Heart left ventricle (tissue), 16 donors: ENCODE measurements around the gene DAO. TPM values are rescaled to one million over a fixed set of nuclear protein-coding genes. Genes with fewer than 3 reads are reported as not detected.

ENCODE experiments used
- ATAC-seq, 4 donors: fragments of 200-7000 bp; cut with Tn5 transposase; one replicate each; pipeline ENCODE4 v1.9.1; 2020 to 2022; ENCODE audit warnings: moderate library complexity in 4 of 4, mild to moderate bottlenecking in 3 of 4, moderate number of reproducible peaks in 1 of 4
- DNase-seq, 5 donors: peaks; one replicate each; pipeline ENCODE4 v3.0.0-alpha.2; 2020
- H3K27ac ChIP-seq, 12 donors: fragments of 200-600 bp; sonication (generic) in 4 of 12; one replicate each; pipeline versions ENCODE4 v1.5.0 to v1.8.0; 2016 to 2022; ENCODE audit warnings: mild to moderate bottlenecking in 2 of 12
- H3K27me3 ChIP-seq, 9 donors: fragments of 200-600 bp; sonication (generic) in 2 of 9; one replicate each; pipeline versions ENCODE4 v1.5.1 to v1.8.0; 2016 to 2022; ENCODE audit warnings: mild to moderate bottlenecking in 3 of 9
- H3K36me3 ChIP-seq, 9 donors: fragments of 200-600 bp; sonication (generic) in 2 of 9; one replicate each; pipeline versions ENCODE4 v1.5.0 to v1.8.0; 2018 to 2022; ENCODE audit warnings: mild to moderate bottlenecking in 2 of 9
- H3K4me1 ChIP-seq, 12 donors: fragments of 200-600 bp; sonication (generic) in 4 of 12; one replicate each; pipeline versions ENCODE4 v1.5.0 to v1.8.0; 2016 to 2022; ENCODE audit warnings: mild to moderate bottlenecking in 3 of 12
- H3K4me3 ChIP-seq, 12 donors: fragments of 200-600 bp; sonication (generic) in 4 of 12; one replicate each; pipeline versions ENCODE4 v1.5.0 to v1.8.0; 2017 to 2022; ENCODE audit warnings: mild to moderate bottlenecking in 9 of 12, moderate library complexity in 4 of 12
- H3K9me3 ChIP-seq, 12 donors: fragments of 200-600 bp; sonication (generic) in 4 of 12; one replicate each; pipeline versions ENCODE4 v1.5.0 to v1.8.0; 2016 to 2022; ENCODE audit warnings: mild to moderate bottlenecking in 1 of 12
- CTCF ChIP-seq, 12 donors: fragments of 200-600 bp; sonication (generic) in 4 of 12; IDR thresholded peaks; one replicate each; pipeline versions ENCODE4 v1.5.0 to v1.8.0; 2018 to 2022; ENCODE audit warnings: antibody characterized with exemption in 12 of 12, mild to moderate bottlenecking in 5 of 12
- POLR2A ChIP-seq, 2 donors: fragments of 450-650 bp; IDR thresholded peaks; one replicate each; pipeline ENCODE4 v1.6.1; 2017; ENCODE audit warnings: antibody characterized with exemption in 2 of 2, mild to moderate bottlenecking in 2 of 2, moderate library complexity in 2 of 2
- WGBS, 4 donors: extraction: QIAGEN DNeasy Blood & Tissue Kit in 2 of 4; methylation state at CpG; one replicate each; pipeline versions ENCODE4 v1.1.5 to v1.1.7; 2013 to 2018; 5-methylcytosine and 5-hydroxymethylcytosine counted together
- intact Hi-C, 10 donors: fragments of 100-400 bp; cut with DNase I; formaldehyde crosslinking; loops; one replicate each; pipeline versions ENCODE4 v1.11.1 to v1.14.2; 2022
- polyA plus RNA-seq, 2 donors: library from polyadenylated mRNA; stranded (reverse); fragments of 200-250 nt; gene quantifications; one replicate each; pipeline ENCODE4 v1.2.3, GENCODE V29; 2013
- total RNA-seq, 9 donors: library from RNA; depleted of rRNA in 2 of 9; stranded (reverse); fragments of >200 nt in 2 of 9; fragmentation: NEBNext Ultra II Directional in 3 of 9; extraction: Animal tissue kit (Norgen Biotek cat#: 25700) in 3 of 9; gene quantifications; one replicate each; pipeline versions ENCODE4 v1.1.0 to v1.2.4, GENCODE V29; 2016 to 2023
- donor health status: ischemic (EF 13 %, LVEDD 7.1; RV severe dilation, severe dysfunction).
- donor health status: healthy with polysubstance abuse.
- donor health status: DM: no; HTN: yes; CAD: no.
- donor health status: DM: no; HTN: no; CAD: no.
- donor health status: ischemic (EF 25% LVEDD 6.9; RV normal size, moderate dysfunction).
- donor health status: ischemic (EF 25% LVEDD 5.7; RV mildly dilated, moderate dysfunction).
- donor health status: healthy.
- donor health status: DM: yes; HTN: yes; CAD: no.
- donor health status: ischemic (EF 35%, LVEDD 5.7; RV mildly dilated, moderate dysfunction).
- donor health status: nonischemic (EF 11% LVEDD 7.7; RV severe dilation, severe dysfunction).
- donor health status: DM: yes; HTN: yes; CAD: no.
- donor health status: PGD.
- donor health status: ischemic (EF 29% LVEDD 5.4; RV normal size, mild dysfunction).
- donor health status: nonischemic (EF 23%, LVEDD 6.1; RV moderate dilation, normal function).

DAO gene
- total and polyA plus RNA-seq, 11 donors = not detected

- Histone ChIP-seq H3K27me3 (no peaks in the 10 kb centered on the region), H3K36me3 (no peaks in the 10 kb centered on the region), H3K4me1 (peaks cover 0 to 22% (median 0%) of the 10 kb centered on the region in 12 donors), H3K4me3 (no peak overlapping the region), H3K27ac (no peak overlapping the region), H3K9me3 (no peaks in the 10 kb centered on the region)
- TF ChIP-seq CTCF (IDR thresholded peaks at IDR 0.05) (no peak), POLR2A (IDR thresholded peaks at IDR 0.05) (no peak)
- intact Hi-C loops = no loop called here
- WGBS, 4 donors = 89 to 94% (median 93%) methylated on average over 9 of the region's 9 CpGs
- ATAC-seq (no peak), DNase-seq (no peak)
Observed at GRCh38 chr12:108912361-108912760, 32.5 kb downstream of the DAO start.

- ATAC-seq (peak in 1 of 4 donors; percentile 73), DNase-seq (peak in 2 of 5 donors; percentile 19 to 35)
- H3K27ac ChIP-seq = peak overlapping the region in 3 of 12 donors; percentile 34 to 69 (median 43)
- no peaks in the 10 kb centered on the region for H3K27me3 ChIP-seq
- TF ChIP-seq POLR2A (IDR thresholded peaks at IDR 0.05) (no peak), CTCF (IDR thresholded peaks at IDR 0.05) (no peak)
- peaks cover 0 to 12% (median 0%) of the 10 kb centered on the region in 12 donors for H3K4me1 ChIP-seq
- WGBS, 4 donors = 46 to 52% (median 48%) methylated on average over 4 of the region's 4 CpGs
- intact Hi-C loops = no loop called here
- no peaks in the 10 kb centered on the region for H3K36me3 ChIP-seq
- H3K4me3 ChIP-seq = no peak overlapping the region
- H3K9me3 ChIP-seq = no peaks in the 10 kb centered on the region
Observed at GRCh38 chr12:108914121-108914531, 34.2 kb downstream of the DAO start.

GRCh38 chr12:108915632-108916133 lies 35.8 kb downstream of the DAO start:
- DNase-seq = no peak
- 82 to 85% (median 83%) methylated on average over 13 to 15 of the region's 15 CpGs for WGBS, 4 donors
- peaks cover 0 to 8% (median 0%) of the 10 kb centered on the region in 12 donors for H3K9me3 ChIP-seq
- H3K27ac ChIP-seq = no peak overlapping the region
- intact Hi-C loops = no loop called here
- no peak for ATAC-seq
- H3K4me3 ChIP-seq = no peak overlapping the region
- no peaks in the 10 kb centered on the region for H3K27me3 ChIP-seq
- peaks cover 0 to 12% (median 0%) of the 10 kb centered on the region in 12 donors for H3K4me1 ChIP-seq
- no peaks in the 10 kb centered on the region for H3K36me3 ChIP-seq
- TF ChIP-seq CTCF (IDR thresholded peaks at IDR 0.05) (no peak), POLR2A (IDR thresholded peaks at IDR 0.05) (no peak)

GRCh38 chr12:108916336-108916735 lies 36.4 kb downstream of the DAO start:
- Histone ChIP-seq H3K4me3 (no peak overlapping the region), H3K9me3 (peaks cover 0 to 8% (median 0%) of the 10 kb centered on the region in 12 donors), H3K36me3 (no peaks in the 10 kb centered on the region), H3K4me1 (peaks cover 0 to 12% (median 0%) of the 10 kb centered on the region in 12 donors), H3K27me3 (no peaks in the 10 kb centered on the region), H3K27ac (no peak overlapping the region)
- no peak for ATAC-seq
- no peak for DNase-seq
- 71 to 77% (median 74%) methylated on average over 5 of the region's 5 CpGs for WGBS, 4 donors
- no peak for TF ChIP-seq CTCF (IDR thresholded peaks at IDR 0.05)
- intact Hi-C loops = no loop called here
